Gastrocnemius medialis (tissue), 4 donors: ENCODE results near the gene CLDN20.

Source experiments
- CTCF ChIP-seq, 5 experiments: fragments of 450-650 bp in 3 of 5; fragments of 200-600 bp in 2 of 5; sonication (generic) in 2 of 5; IDR thresholded peaks in 4 of 5; conservative IDR thresholded peaks in 1 of 5; 1 replicate in 4 of 5; 2 replicates in 1 of 5; pipeline ENCODE4 v1.5.1; 2016 to 2019; ENCODE audit warnings: antibody characterized with exemption in 5 of 5, mild to moderate bottlenecking in 3 of 5, moderate library complexity in 3 of 5
- POLR2A ChIP-seq, 2 donors: fragments of 450-650 bp; IDR thresholded peaks; one replicate each; pipeline ENCODE4 v1.6.1; 2017; ENCODE audit warnings: antibody characterized with exemption in 2 of 2, mild to moderate bottlenecking in 2 of 2, moderate library complexity in 2 of 2

- no peak for TF ChIP-seq CTCF (IDR thresholded peaks at IDR 0.05 in 4 of 5, conservative IDR thresholded peaks at IDR 0.05 in 1 of 5)
- no peak for TF ChIP-seq POLR2A (IDR thresholded peaks at IDR 0.05)
These were observed 2.5 kb upstream of the CLDN20 start for GRCh38 chr6:155261111-155261900.
